Measurements from ENCODE around the gene WWOX.

- TF ChIP-seq, protein P1, sequence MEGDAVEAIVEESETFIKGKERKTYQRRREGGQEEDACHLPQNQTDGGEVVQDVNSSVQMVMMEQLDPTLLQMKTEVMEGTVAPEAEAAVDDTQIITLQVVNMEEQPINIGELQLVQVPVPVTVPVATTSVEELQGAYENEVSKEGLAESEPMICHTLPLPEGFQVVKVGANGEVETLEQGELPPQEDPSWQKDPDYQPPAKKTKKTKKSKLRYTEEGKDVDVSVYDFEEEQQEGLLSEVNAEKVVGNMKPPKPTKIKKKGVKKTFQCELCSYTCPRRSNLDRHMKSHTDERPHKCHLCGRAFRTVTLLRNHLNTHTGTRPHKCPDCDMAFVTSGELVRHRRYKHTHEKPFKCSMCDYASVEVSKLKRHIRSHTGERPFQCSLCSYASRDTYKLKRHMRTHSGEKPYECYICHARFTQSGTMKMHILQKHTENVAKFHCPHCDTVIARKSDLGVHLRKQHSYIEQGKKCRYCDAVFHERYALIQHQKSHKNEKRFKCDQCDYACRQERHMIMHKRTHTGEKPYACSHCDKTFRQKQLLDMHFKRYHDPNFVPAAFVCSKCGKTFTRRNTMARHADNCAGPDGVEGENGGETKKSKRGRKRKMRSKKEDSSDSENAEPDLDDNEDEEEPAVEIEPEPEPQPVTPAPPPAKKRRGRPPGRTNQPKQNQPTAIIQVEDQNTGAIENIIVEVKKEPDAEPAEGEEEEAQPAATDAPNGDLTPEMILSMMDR (IDR thresholded peaks at IDR 0.05), result no peak
- TF ChIP-seq EZH2 (IDR thresholded peaks at IDR 0.05; ENCODE audit: borderline replicate concordance, insufficient read depth, low read depth, low read length, poor library complexity, severe bottlenecking), result no peak
These were observed 1086.3 kb downstream of the WWOX start for GRCh38 chr16:79185711-79186110.
